GM12878 (cell line): ENCODE results near the gene PCBD2. TPM values are rescaled to one million over a fixed set of nuclear protein-coding genes. Genes with fewer than 3 reads are reported as not detected.

Experiments
- ATAC-seq: fragments of 200-7000 bp; cut with Tn5 transposase; 3 replicates; pipeline ENCODE4 v1.9.1; 2020; ENCODE audit warnings: mild to moderate bottlenecking, moderate library complexity
- BruUV-seq: library from RNA; stranded (reverse); fragments of 400-500 nt; replicated peaks from 2 replicates; lab custom pipeline; 2021; lab: Mats Ljungman, UMichigan
- CTCF ChIA-PET: fragments of 300-600 bp; sonication (Branson Sonifier 250); formaldehyde crosslinking; extraction: SDS; loops from one replicate; lab custom pipeline; 2021; ENCODE audit warnings: inconsistent platforms; lab: Yijun Ruan, JAX
- POLR2A ChIA-PET: fragments of 350-600 bp; formaldehyde crosslinking; extraction: SDS; loops from one replicate; lab custom pipeline; 2021; ENCODE audit warnings: inconsistent platforms; lab: Charles Lee
- RAD21 ChIA-PET: fragments of 300-600 bp; sonication (Branson Sonifier 250); formaldehyde crosslinking; loops from one replicate; lab custom pipeline; 2023; ENCODE audit warnings: antibody characterized with exemption; ENCODE audit not compliant: unreplicated experiment; lab: Charles Lee
- SMC1A ChIA-PET: fragments of 300-600 bp; sonication (Branson Sonifier 250); formaldehyde crosslinking; loops from one replicate; lab custom pipeline; 2023; ENCODE audit not compliant: unreplicated experiment, uncharacterized antibody; lab: Charles Lee
- DNase-seq: peaks from one replicate; pipeline ENCODE4 v3.0.0-alpha.2; 2011; ENCODE audit warnings: low read depth, low spot score
- FAIRE-seq: peaks from 3 replicates; lab custom pipeline; 2011; peaks lifted over from hg19 to GRCh38; lab: Jason Lieb, UNC
- H2AFZ ChIP-seq: 2 replicates; pipeline ENCODE4 v1.6.0; 2011; ENCODE audit warnings: low read depth, low read length, control low read depth; ENCODE audit not compliant: control insufficient read depth
- H3K27ac ChIP-seq: 2 replicates; pipeline ENCODE4 v1.5.1; 2011; ENCODE audit warnings: control low read depth; ENCODE audit not compliant: control insufficient read depth, insufficient read depth
- H3K27me3 ChIP-seq, 2 experiments: replicated peaks in 1 of 2; 2 replicates each; pipeline versions ENCODE4 v1.6.0 to v1.6.1; 2011; ENCODE audit warnings: low read length in 1 of 2; ENCODE audit not compliant: control insufficient read depth in 2 of 2, insufficient read depth in 2 of 2
- H3K36me3 ChIP-seq, 2 experiments: 2 replicates each; pipeline ENCODE4 v1.5.1; 2011; ENCODE audit warnings: low read length in 1 of 2; ENCODE audit not compliant: control insufficient read depth in 2 of 2, insufficient read depth in 2 of 2
- H3K4me1 ChIP-seq: 2 replicates; pipeline ENCODE4 v1.6.1; 2011; ENCODE audit warnings: mild to moderate bottlenecking, low read length, moderate library complexity, mixed read lengths; ENCODE audit not compliant: control insufficient read depth, insufficient read depth
- H3K4me2 ChIP-seq: 2 replicates; pipeline ENCODE4 v1.6.0; 2011; ENCODE audit warnings: control low read depth; ENCODE audit not compliant: control insufficient read depth, insufficient read depth
- H3K4me3 ChIP-seq: fragments of 200-600 bp; sonication (generic); 2 replicates; pipeline ENCODE4 v1.5.1; 2016
- H3K79me2 ChIP-seq: 2 replicates; pipeline ENCODE4 v1.6.0; 2011; ENCODE audit warnings: low read length; ENCODE audit not compliant: control insufficient read depth, insufficient read depth
- H3K9ac ChIP-seq: 2 replicates; pipeline ENCODE4 v1.8.0; 2011; ENCODE audit warnings: low read length, control low read depth, mixed read lengths; ENCODE audit not compliant: control insufficient read depth, insufficient read depth
- H3K9me3 ChIP-seq: replicated peaks from 3 replicates; pipeline ENCODE4 v1.5.1; 2011; ENCODE audit warnings: mild to moderate bottlenecking, low read length; ENCODE audit not compliant: control insufficient read depth, insufficient read depth
- H4K20me1 ChIP-seq: 2 replicates; pipeline ENCODE4 v1.6.0; 2011; ENCODE audit not compliant: control insufficient read depth, insufficient read depth
- DPF2 ChIP-seq: fragments of 450-650 bp; IDR thresholded peaks from 2 replicates; pipeline ENCODE4 v1.6.1; 2017; ENCODE audit warnings: mild to moderate bottlenecking
- EGR1 ChIP-seq, 2 experiments: IDR thresholded peaks; 1 replicate in 1 of 2; 2 replicates in 1 of 2; pipeline ENCODE4 v1.6.1; 2011 to 2012; ENCODE audit warnings: low read depth in 2 of 2, low read length in 2 of 2, borderline replicate concordance in 1 of 2, mild to moderate bottlenecking in 1 of 2, moderate library complexity in 1 of 2
- IKZF2 ChIP-seq, 2 experiments: fragments of 450-650 bp; IDR thresholded peaks; 2 replicates each; pipeline ENCODE4 v1.6.1; 2017; ENCODE audit warnings: mild to moderate bottlenecking in 2 of 2, moderate library complexity in 2 of 2
- JUNB ChIP-seq: IDR thresholded peaks from 2 replicates; pipeline ENCODE4 v1.6.1; 2016; ENCODE audit warnings: antibody characterized with exemption, mild to moderate bottlenecking
- MXI1 ChIP-seq: fragments of 150-350 bp; IDR thresholded peaks from 2 replicates; pipeline ENCODE4 v1.6.1; 2011; ENCODE audit warnings: low read depth, mild to moderate bottlenecking, inconsistent platforms, low read length, improper control_type of control experiment
- NBN ChIP-seq: fragments of 450-650 bp; IDR thresholded peaks from 2 replicates; pipeline ENCODE4 v1.6.1; 2016
- ZNF24 ChIP-seq: fragments of 450-650 bp; IDR thresholded peaks from 2 replicates; pipeline ENCODE4 v1.6.1; 2017; ENCODE audit warnings: antibody characterized with exemption, mild to moderate bottlenecking
- ZZZ3 ChIP-seq: IDR thresholded peaks from 2 replicates; pipeline ENCODE4 v1.6.1; 2011; ENCODE audit warnings: low read depth; ENCODE audit not compliant: control insufficient read depth, insufficient read length
- WGBS: methylation state at CpG from one replicate; pipeline ENCODE4 v1.1.6; 2016; ENCODE audit warnings: low lambda C conversion rate; ENCODE audit not compliant: insufficient replicate concordance, insufficient coverage; ENCODE audit errors: missing lambda C conversion rate; 5-methylcytosine and 5-hydroxymethylcytosine counted together
- in situ Hi-C: fragments of 300-500 bp; cut with MboI; formaldehyde crosslinking; loops from 9 replicates; pipeline ENCODE4 v1.14.3; 2018; ENCODE audit warnings: mixed read lengths
- intact Hi-C: fragments of 100-400 bp; cut with micrococcal nuclease; formaldehyde crosslinking; loops from one replicate; pipeline ENCODE4 v1.14.2; 2022; ENCODE audit not compliant: unreplicated experiment
- polyA plus RNA-seq, 11 experiments: library from polyadenylated mRNA; depleted of rRNA in 4 of 11; unstranded in 6 of 11; stranded (reverse) in 5 of 11; fragments of >200 nt; fragmentation: Nextera tagmentation in 4 of 11; fragmentation: Illumina TruSeq in 1 of 11; extraction: Ambion mirVana in 4 of 11; extraction: Trizol in 1 of 11; gene quantifications; 1 replicate in 1 of 11; 2 replicates in 10 of 11; pipeline versions ENCODE4 v1.2.1 to v1.2.3, GENCODE V29; 2011 to 2016; ENCODE audit warnings: inconsistent platforms in 2 of 11, missing spikeins in 2 of 11, low read depth in 1 of 11
- total RNA-seq, 4 experiments: library from RNA; depleted of rRNA in 3 of 4; stranded (reverse); fragments of >200 nt in 3 of 4; fragmentation: Illumina TruSeq in 1 of 4; extraction: Trizol in 1 of 4; gene quantifications; 2 replicates each; pipeline versions ENCODE4 v1.2.1 to v1.2.3, GENCODE V29; 2013 to 2021
- TF ChIP-seq, protein P1 (sequence below): fragments of 450-650 bp; IDR thresholded peaks from 2 replicates; pipeline ENCODE4 v1.6.1; 2017; ENCODE audit warnings: antibody characterized with exemption, mild to moderate bottlenecking, moderate library complexity
- TF ChIP-seq, protein P2 (sequence below): fragments of 450-650 bp; IDR thresholded peaks from 2 replicates; pipeline ENCODE4 v1.6.1; 2017; ENCODE audit warnings: mild to moderate bottlenecking
- TF ChIP-seq, protein P3 (sequence below): fragments of 450-650 bp; IDR thresholded peaks from 2 replicates; pipeline ENCODE4 v1.6.1; 2017; ENCODE audit warnings: mild to moderate bottlenecking, low read depth, inconsistent platforms; ENCODE audit not compliant: poor library complexity, severe bottlenecking

PCBD2 gene
- total and polyA plus RNA-seq, 10 of the 15 experiments (the other 5 are each of a cell fraction or from before 2014, with no cell fraction given) = 5.4 to 13.6 (median 6.7) TPM

DNA sequence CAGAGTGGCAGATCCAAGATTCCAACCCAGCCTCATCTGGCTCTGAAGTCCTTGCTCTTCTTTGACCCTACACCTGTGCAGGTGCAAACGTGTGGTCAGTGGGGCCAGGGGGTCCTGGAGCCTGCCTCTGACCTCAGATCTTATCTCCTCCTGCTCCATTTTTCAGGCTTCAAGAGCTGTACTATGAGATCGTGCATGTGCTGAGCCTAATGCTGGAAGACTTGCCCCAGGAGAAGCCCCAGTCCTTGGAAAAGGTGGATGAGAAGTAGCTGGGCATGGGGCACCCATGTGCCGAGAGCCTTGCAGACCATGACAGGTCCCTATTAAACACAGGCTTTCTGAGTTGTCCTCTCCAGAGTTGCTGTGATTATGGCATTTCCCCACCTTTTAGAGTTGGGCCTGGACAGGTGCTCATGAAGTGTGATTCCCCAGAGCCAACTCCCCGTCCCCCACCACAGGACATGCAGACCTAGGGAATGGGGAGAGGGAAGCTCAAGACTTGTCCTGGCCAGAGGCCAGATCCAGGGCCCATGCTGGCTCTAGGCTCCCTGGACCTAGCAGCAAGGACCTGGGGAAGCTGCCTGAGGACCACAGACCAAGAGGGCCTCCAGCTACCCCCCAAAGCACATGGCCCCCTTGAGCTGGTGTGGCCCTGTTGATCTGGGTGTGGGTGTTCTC lies 106.6 kb downstream of the PCBD2 start (continued):
- TF ChIP-seq MXI1 = no peak
- TF ChIP-seq, protein P1, sequence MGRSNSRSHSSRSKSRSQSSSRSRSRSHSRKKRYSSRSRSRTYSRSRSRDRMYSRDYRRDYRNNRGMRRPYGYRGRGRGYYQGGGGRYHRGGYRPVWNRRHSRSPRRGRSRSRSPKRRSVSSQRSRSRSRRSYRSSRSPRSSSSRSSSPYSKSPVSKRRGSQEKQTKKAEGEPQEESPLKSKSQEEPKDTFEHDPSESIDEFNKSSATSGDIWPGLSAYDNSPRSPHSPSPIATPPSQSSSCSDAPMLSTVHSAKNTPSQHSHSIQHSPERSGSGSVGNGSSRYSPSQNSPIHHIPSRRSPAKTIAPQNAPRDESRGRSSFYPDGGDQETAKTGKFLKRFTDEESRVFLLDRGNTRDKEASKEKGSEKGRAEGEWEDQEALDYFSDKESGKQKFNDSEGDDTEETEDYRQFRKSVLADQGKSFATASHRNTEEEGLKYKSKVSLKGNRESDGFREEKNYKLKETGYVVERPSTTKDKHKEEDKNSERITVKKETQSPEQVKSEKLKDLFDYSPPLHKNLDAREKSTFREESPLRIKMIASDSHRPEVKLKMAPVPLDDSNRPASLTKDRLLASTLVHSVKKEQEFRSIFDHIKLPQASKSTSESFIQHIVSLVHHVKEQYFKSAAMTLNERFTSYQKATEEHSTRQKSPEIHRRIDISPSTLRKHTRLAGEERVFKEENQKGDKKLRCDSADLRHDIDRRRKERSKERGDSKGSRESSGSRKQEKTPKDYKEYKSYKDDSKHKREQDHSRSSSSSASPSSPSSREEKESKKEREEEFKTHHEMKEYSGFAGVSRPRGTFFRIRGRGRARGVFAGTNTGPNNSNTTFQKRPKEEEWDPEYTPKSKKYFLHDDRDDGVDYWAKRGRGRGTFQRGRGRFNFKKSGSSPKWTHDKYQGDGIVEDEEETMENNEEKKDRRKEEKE = no peak

DNA sequence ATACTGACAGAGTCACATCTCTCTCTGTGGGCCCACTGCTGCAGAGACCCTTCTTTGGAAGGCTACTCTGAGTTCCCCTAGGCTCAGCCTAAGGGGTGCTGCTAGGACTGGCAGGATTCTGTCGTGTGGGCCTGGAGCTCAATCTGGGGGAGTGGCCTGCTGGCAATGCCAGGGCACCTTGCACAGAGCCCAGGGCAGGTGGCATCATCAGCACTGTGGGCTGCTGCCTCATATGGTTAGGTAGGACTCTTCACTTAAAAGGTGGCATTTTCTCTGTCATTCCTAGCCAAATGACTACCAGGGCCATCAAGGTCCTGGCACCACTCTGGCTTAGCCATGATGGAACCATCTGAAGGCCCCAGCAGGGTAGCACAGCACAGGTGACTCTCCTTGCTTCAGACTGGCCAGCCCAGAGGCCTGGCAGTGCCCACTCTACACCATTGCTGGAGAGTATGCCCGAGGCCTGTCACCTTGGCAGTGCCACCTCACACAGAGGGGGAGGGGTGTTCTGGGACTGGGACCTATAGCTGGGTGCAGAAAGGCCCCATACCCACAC lies 107.2 kb downstream of the PCBD2 start:
- no peaks in the 10 kb centered on the region for H3K4me1 ChIP-seq
- WGBS = 20% methylated on average over 2 of the region's 2 CpGs
- DNase-seq = no peak
- H3K27ac ChIP-seq = no peak overlapping the region
- H3K36me3 ChIP-seq = no peaks in the 10 kb centered on the region
- no peak overlapping the region for H3K4me3 ChIP-seq
- intact Hi-C loops = no loop called here
- no peaks in the 10 kb centered on the region for H4K20me1 ChIP-seq
- H3K9ac ChIP-seq = no peak overlapping the region
- BruUV-seq = no TSS peak
- FAIRE-seq = no peak
- no peak for ATAC-seq
- H3K79me2 ChIP-seq = no peaks in the 10 kb centered on the region
- no peaks in the 10 kb centered on the region for H3K9me3 ChIP-seq
- ChIA-PET RAD21 (no interaction called here), CTCF (no interaction called here), SMC1A (no interaction called here), POLR2A (no interaction called here)
- no peak overlapping the region for H3K4me2 ChIP-seq
- H3K27me3 ChIP-seq = no peaks in the 10 kb centered on the region
- H2AFZ ChIP-seq = no peak overlapping the region
- in situ Hi-C loops = no loop called here
- TF ChIP-seq EGR1 (IDR thresholded peaks at IDR 0.05; ENCODE audit: borderline replicate concordance in 1 of 2, low read depth in 2 of 2, low read length in 2 of 2) (no peak), ZZZ3 (no peak), IKZF2 (IDR thresholded peaks at IDR 0.05) (no peak), DPF2 (no peak), NBN (no peak), JUNB (no peak), ZNF24 (no peak)
- TF ChIP-seq, protein P2, sequence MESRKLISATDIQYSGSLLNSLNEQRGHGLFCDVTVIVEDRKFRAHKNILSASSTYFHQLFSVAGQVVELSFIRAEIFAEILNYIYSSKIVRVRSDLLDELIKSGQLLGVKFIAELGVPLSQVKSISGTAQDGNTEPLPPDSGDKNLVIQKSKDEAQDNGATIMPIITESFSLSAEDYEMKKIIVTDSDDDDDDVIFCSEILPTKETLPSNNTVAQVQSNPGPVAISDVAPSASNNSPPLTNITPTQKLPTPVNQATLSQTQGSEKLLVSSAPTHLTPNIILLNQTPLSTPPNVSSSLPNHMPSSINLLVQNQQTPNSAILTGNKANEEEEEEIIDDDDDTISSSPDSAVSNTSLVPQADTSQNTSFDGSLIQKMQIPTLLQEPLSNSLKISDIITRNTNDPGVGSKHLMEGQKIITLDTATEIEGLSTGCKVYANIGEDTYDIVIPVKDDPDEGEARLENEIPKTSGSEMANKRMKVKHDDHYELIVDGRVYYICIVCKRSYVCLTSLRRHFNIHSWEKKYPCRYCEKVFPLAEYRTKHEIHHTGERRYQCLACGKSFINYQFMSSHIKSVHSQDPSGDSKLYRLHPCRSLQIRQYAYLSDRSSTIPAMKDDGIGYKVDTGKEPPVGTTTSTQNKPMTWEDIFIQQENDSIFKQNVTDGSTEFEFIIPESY = no peak
- TF ChIP-seq, protein P3, sequence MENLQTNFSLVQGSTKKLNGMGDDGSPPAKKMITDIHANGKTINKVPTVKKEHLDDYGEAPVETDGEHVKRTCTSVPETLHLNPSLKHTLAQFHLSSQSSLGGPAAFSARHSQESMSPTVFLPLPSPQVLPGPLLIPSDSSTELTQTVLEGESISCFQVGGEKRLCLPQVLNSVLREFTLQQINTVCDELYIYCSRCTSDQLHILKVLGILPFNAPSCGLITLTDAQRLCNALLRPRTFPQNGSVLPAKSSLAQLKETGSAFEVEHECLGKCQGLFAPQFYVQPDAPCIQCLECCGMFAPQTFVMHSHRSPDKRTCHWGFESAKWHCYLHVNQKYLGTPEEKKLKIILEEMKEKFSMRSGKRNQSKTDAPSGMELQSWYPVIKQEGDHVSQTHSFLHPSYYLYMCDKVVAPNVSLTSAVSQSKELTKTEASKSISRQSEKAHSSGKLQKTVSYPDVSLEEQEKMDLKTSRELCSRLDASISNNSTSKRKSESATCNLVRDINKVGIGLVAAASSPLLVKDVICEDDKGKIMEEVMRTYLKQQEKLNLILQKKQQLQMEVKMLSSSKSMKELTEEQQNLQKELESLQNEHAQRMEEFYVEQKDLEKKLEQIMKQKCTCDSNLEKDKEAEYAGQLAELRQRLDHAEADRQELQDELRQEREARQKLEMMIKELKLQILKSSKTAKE = no peak
